Esophagus squamous epithelium (tissue), 5 donors: Measurements from ENCODE around the gene VARS1. TPM values are rescaled to one million over a fixed set of nuclear protein-coding genes. Genes with fewer than 3 reads are reported as not detected.

Experiments used
- DNase-seq: peaks from one replicate; lab custom pipeline; 2025; lab: John Stamatoyannopoulos, UW
- H3K27ac ChIP-seq, 4 donors: fragments of 200-600 bp; sonication (generic); one replicate each; pipeline ENCODE4 v1.5.1; 2016 to 2019; ENCODE audit warnings: mild to moderate bottlenecking in 1 of 4
- H3K27me3 ChIP-seq, 4 donors: fragments of 200-600 bp; sonication (generic); 1 replicate in 3 of 4; 2 replicates in 1 of 4; pipeline versions ENCODE4 v1.5.1 to v1.6.0; 2017 to 2021; ENCODE audit warnings: antibody characterized with exemption in 1 of 4
- H3K36me3 ChIP-seq, 3 donors: fragments of 200-600 bp; sonication (generic); one replicate each; pipeline ENCODE4 v1.5.1; 2016 to 2019
- H3K4me1 ChIP-seq, 3 donors: fragments of 200-600 bp; sonication (generic); one replicate each; pipeline ENCODE4 v1.5.1; 2017 to 2019
- H3K4me3 ChIP-seq, 4 donors: fragments of 200-600 bp; sonication (generic); 1 replicate in 3 of 4; 2 replicates in 1 of 4; pipeline ENCODE4 v1.5.1; 2016 to 2019; ENCODE audit warnings: mild to moderate bottlenecking in 2 of 4, moderate library complexity in 1 of 4
- H3K9me3 ChIP-seq, 3 donors: fragments of 200-600 bp; sonication (generic); one replicate each; pipeline ENCODE4 v1.5.1; 2016 to 2019
- POLR2A ChIP-seq, 4 donors: fragments of 450-650 bp; IDR thresholded peaks; one replicate each; pipeline ENCODE4 v1.6.1; 2017; ENCODE audit warnings: antibody characterized with exemption in 4 of 4, mild to moderate bottlenecking in 4 of 4, moderate library complexity in 3 of 4
- WGBS, 2 donors: methylation state at CpG; one replicate each; pipeline ENCODE4 v1.1.5; 2018; 5-methylcytosine and 5-hydroxymethylcytosine counted together
- intact Hi-C: fragments of 100-400 bp; cut with DNase I; formaldehyde crosslinking; loops from one replicate; pipeline ENCODE4 v1.15.0; 2022
- total RNA-seq, 4 donors: library from RNA; depleted of rRNA; stranded (reverse); fragments of >200 nt; gene quantifications; one replicate each; pipeline ENCODE4 v1.1.0, GENCODE V29; 2016
- TF ChIP-seq, protein P1 (sequence below), 6 experiments: fragments of 450-650 bp in 4 of 6; fragments of 200-600 bp in 2 of 6; sonication (generic) in 2 of 6; IDR thresholded peaks; one replicate each; pipeline ENCODE4 v1.5.1; 2016 to 2019; ENCODE audit warnings: antibody characterized with exemption in 6 of 6, mild to moderate bottlenecking in 4 of 6, moderate library complexity in 4 of 6
- donor health status: DM: yes; HTN: yes; CAD: no.

The VARS1 gene
- total RNA-seq, 4 donors from 2014 or later: 35.0 to 72.3 (median 45.5) TPM

DNA sequence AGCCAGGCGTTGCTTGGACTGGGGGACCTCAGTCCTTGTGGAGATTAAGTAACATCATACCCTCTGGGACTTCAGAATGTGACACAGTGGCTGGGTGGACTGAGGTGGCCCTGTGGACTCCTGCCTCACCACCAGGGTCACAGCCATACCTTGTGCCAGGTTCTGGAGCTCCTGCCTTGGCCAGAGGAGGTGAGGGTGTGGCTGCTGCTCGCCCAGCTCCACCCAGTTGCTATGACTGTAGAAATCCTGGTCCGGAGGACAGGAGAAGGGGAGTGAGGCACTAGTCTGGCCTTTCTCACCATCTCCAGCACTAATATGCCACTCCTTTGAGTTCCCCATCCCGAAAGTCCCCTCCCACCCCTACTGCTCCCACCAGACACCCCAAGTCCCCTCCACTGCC is 20.4 kb downstream of the VARS1 start:
- TF ChIP-seq, protein P1, sequence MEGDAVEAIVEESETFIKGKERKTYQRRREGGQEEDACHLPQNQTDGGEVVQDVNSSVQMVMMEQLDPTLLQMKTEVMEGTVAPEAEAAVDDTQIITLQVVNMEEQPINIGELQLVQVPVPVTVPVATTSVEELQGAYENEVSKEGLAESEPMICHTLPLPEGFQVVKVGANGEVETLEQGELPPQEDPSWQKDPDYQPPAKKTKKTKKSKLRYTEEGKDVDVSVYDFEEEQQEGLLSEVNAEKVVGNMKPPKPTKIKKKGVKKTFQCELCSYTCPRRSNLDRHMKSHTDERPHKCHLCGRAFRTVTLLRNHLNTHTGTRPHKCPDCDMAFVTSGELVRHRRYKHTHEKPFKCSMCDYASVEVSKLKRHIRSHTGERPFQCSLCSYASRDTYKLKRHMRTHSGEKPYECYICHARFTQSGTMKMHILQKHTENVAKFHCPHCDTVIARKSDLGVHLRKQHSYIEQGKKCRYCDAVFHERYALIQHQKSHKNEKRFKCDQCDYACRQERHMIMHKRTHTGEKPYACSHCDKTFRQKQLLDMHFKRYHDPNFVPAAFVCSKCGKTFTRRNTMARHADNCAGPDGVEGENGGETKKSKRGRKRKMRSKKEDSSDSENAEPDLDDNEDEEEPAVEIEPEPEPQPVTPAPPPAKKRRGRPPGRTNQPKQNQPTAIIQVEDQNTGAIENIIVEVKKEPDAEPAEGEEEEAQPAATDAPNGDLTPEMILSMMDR (IDR thresholded peaks at IDR 0.05): peak in 3 of 6 experiments; percentile 6 to 41 (median 17)
- no peak for TF ChIP-seq POLR2A (IDR thresholded peaks at IDR 0.05)
- Histone ChIP-seq H3K4me1 (peaks cover 13 to 37% (median 14%) of the 10 kb centered on the region in 3 donors), H3K36me3 (peaks cover 10 to 25% (median 15%) of the 10 kb centered on the region in 3 donors), H3K4me3 (no peak overlapping the region), H3K27ac (peak overlapping the region in 1 of 4 donors; percentile 36), H3K27me3 (no peaks in the 10 kb centered on the region), H3K9me3 (no peaks in the 10 kb centered on the region)
- DNase-seq: no peak
- intact Hi-C loops: no loop called here
- 52 to 69% methylated on average over 2 of the region's 4 CpGs for WGBS, 2 donors

DNA sequence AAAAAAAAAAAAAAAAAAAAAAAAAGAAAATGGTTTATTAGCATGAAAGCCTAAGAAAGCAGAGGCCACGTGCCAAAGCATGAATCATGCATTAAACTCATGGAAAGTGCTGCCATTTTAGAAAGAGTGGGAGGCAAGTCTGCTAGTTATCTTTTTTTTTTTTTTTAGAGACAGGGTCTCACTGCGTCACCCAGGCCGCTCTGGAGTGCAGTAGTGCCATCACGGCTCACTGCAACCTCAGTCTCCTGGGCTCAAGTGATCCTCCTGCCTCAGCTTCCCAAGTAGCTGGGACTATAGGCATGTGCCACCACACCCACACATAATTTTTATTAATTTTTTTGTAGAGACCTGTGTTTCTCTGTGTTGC is 23.6 kb downstream of the VARS1 start:
- no peak overlapping the region for H3K27ac ChIP-seq
- no peak for DNase-seq
- no peak overlapping the region for H3K4me3 ChIP-seq
- no peaks in the 10 kb centered on the region for H3K9me3 ChIP-seq
- TF ChIP-seq POLR2A (IDR thresholded peaks at IDR 0.05): no peak
- TF ChIP-seq, protein P1 (IDR thresholded peaks at IDR 0.05): no peak
- intact Hi-C loops: no loop called here
- WGBS, 2 donors: 62 to 67% methylated on average over 4 of the region's 4 CpGs
- no peaks in the 10 kb centered on the region for H3K27me3 ChIP-seq
- H3K36me3 ChIP-seq: no peaks in the 10 kb centered on the region
- peaks cover 8 to 36% (median 13%) of the 10 kb centered on the region in 3 donors for H3K4me1 ChIP-seq

DNA sequence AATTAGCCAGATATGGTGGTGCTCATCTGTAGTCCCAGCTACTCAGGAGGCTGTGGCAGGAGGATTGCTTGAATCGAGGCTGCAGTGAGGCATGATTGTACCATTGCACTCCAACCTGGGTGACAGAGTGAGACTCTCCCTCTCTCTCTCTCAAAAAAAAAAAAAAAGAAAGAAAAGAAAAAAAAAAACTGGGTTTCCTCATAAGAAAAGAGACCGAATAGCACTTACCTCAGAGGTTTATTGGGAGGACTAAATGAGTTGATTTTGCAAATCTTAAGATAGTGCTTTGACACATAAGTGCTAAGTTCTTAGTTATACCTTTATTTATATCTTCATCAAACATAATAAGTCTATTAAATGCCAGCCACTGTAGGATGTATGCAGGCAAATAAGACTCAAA is 24.7 kb downstream of the VARS1 start:
- 75 to 85% methylated on average over 2 of the region's 2 CpGs for WGBS, 2 donors
- H3K9me3 ChIP-seq: no peaks in the 10 kb centered on the region
- TF ChIP-seq, protein P1 (IDR thresholded peaks at IDR 0.05): no peak
- no peak for TF ChIP-seq POLR2A (IDR thresholded peaks at IDR 0.05)
- no peak for DNase-seq
- intact Hi-C loops: no loop called here
- H3K36me3 ChIP-seq: no peaks in the 10 kb centered on the region
- no peak overlapping the region for H3K4me3 ChIP-seq
- H3K27ac ChIP-seq: no peak overlapping the region
- peaks cover 0 to 32% (median 3%) of the 10 kb centered on the region in 3 donors for H3K4me1 ChIP-seq
- no peaks in the 10 kb centered on the region for H3K27me3 ChIP-seq

DNA sequence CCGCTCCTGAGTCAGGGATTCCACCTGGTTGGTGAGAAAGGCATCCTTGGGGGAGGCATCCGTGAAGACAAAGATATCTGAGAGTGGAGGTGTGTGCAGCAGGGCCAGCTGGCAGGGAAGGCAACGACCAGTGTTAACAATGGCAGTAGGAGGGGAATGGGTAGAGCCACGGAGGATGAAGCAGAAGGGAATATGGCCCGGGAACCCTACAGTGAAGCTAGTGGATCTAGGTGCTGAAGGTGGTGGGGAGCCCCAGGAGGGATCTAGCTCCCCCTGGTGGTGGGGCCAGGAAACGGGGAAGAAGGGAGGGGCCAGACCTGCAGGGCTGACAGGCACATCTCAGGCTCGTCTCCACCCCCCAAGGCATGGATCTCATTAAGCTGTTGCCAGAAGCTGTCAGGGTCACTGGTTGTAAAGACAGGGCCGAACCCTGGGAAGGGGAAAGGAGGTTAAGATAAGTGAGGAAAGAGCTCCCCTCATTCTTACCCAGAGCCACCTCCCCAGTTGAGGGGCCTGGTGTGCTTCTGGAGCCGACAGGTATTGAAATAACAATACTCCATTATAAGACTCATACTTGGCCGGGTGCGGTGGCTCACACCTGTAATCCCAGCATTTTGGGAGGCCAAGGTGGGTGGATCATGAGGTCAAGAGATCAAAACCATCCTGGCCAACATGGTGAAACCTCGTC is 25.7 kb downstream of the VARS1 start:
- H3K27ac ChIP-seq: no peak overlapping the region
- peaks cover 0 to 23% (median 3%) of the 10 kb centered on the region in 3 donors for H3K4me1 ChIP-seq
- WGBS, 2 donors: 30 to 37% methylated on average over 8 to 11 of the region's 12 CpGs
- H3K27me3 ChIP-seq: no peaks in the 10 kb centered on the region
- H3K36me3 ChIP-seq: no peaks in the 10 kb centered on the region
- intact Hi-C loops: loop anchor here (5.0 kb wide), 1 partner anchor 93 kb away; no protein-coding TSS in a partner anchor
- no peaks in the 10 kb centered on the region for H3K9me3 ChIP-seq
- TF ChIP-seq, protein P1 (IDR thresholded peaks at IDR 0.05): peak; percentile 70 to 94 (median 90)
- no peak for TF ChIP-seq POLR2A (IDR thresholded peaks at IDR 0.05)
- H3K4me3 ChIP-seq: no peak overlapping the region
- no peak for DNase-seq
